PC-9 (cell line): ENCODE measurements around the gene TGM6.

Experiments
- EZH2 ChIP-seq: fragments of 200-600 bp; sonication (generic); IDR thresholded peaks from 2 replicates; pipeline ENCODE4 v1.8.0; 2017; ENCODE audit warnings: antibody characterized with exemption, low read depth
- TF ChIP-seq, protein P1 (sequence below): fragments of 200-600 bp; sonication (generic); conservative IDR thresholded peaks from 2 replicates; pipeline ENCODE4 v1.6.1; 2017; ENCODE audit warnings: mixed run types, antibody characterized with exemption, mild to moderate bottlenecking, moderate library complexity

DNA sequence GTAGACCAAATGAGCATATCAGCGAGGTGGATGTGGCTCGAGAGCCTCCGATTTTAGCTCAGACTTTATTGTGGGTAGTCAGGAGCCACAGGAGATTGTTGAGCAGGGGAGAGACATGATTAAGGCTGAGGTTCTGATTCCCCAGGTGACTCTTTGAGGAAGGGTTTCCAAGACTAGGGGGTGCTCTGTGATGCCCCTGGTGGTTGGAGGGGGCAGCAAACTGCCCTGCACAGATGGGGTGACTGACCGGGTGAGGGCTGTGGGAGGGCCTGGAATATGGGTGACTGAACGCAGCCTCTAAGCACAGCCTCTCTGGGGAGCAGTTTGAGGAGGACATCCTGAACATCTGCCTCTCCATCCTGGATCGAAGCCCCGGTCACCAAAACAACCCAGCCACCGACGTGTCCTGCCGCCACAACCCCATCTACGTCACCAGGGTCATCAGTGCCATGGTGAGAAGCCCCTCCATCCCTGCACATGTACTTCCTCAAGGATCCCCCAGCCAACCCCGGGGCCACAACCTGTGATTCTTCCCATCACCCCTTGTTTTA, 17.0 kb downstream of the TGM6 start:
- TF ChIP-seq, protein P1, sequence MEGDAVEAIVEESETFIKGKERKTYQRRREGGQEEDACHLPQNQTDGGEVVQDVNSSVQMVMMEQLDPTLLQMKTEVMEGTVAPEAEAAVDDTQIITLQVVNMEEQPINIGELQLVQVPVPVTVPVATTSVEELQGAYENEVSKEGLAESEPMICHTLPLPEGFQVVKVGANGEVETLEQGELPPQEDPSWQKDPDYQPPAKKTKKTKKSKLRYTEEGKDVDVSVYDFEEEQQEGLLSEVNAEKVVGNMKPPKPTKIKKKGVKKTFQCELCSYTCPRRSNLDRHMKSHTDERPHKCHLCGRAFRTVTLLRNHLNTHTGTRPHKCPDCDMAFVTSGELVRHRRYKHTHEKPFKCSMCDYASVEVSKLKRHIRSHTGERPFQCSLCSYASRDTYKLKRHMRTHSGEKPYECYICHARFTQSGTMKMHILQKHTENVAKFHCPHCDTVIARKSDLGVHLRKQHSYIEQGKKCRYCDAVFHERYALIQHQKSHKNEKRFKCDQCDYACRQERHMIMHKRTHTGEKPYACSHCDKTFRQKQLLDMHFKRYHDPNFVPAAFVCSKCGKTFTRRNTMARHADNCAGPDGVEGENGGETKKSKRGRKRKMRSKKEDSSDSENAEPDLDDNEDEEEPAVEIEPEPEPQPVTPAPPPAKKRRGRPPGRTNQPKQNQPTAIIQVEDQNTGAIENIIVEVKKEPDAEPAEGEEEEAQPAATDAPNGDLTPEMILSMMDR: 0 out of 2 replicates have a peak, but pooled peaks have one; percentile 25
- no peak for TF ChIP-seq EZH2
